Epithelial cell of esophagus (primary cell): Measurements from ENCODE around the gene RUNX2.

ENCODE experiments used
- DNase-seq: peaks from one replicate; pipeline ENCODE4 v3.0.0; 2010; ENCODE audit warnings: low read depth
- H3K4me3 ChIP-seq: 2 replicates; pipeline ENCODE4 v1.5.1; 2011; ENCODE audit warnings: mild to moderate bottlenecking, low read length, control low read depth
- TF ChIP-seq, protein P1 (sequence below): IDR thresholded peaks from 2 replicates; pipeline ENCODE4 v1.5.1; 2011; ENCODE audit warnings: low read depth, mild to moderate bottlenecking, low read length, control low read depth, inconsistent platforms; ENCODE audit not compliant: insufficient read depth; ENCODE audit errors: missing control alignments

RUNX2 gene

DNA sequence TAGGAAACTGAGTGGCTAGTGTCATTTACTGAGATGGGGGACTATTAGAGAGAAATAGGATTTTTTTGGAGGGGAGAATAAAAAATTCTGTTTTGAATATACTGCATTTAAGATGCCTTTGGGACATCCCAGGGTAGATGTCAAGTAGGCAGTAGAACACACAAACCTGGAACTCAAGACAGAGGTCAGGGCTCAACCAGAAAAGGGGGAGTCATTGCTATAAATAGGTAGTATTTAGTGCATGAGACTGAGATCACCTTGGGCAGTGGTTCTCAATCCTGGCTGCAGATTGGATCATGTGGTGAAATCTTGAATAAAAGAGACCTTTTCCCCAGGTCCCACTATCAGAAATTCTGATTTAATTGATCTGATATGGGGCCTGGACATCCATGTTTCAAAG, 160.1 kb downstream of the RUNX2 start:
- DNase-seq: no peak
- TF ChIP-seq, protein P1, sequence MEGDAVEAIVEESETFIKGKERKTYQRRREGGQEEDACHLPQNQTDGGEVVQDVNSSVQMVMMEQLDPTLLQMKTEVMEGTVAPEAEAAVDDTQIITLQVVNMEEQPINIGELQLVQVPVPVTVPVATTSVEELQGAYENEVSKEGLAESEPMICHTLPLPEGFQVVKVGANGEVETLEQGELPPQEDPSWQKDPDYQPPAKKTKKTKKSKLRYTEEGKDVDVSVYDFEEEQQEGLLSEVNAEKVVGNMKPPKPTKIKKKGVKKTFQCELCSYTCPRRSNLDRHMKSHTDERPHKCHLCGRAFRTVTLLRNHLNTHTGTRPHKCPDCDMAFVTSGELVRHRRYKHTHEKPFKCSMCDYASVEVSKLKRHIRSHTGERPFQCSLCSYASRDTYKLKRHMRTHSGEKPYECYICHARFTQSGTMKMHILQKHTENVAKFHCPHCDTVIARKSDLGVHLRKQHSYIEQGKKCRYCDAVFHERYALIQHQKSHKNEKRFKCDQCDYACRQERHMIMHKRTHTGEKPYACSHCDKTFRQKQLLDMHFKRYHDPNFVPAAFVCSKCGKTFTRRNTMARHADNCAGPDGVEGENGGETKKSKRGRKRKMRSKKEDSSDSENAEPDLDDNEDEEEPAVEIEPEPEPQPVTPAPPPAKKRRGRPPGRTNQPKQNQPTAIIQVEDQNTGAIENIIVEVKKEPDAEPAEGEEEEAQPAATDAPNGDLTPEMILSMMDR: no peak
- H3K4me3 ChIP-seq: no peak overlapping the region

DNA sequence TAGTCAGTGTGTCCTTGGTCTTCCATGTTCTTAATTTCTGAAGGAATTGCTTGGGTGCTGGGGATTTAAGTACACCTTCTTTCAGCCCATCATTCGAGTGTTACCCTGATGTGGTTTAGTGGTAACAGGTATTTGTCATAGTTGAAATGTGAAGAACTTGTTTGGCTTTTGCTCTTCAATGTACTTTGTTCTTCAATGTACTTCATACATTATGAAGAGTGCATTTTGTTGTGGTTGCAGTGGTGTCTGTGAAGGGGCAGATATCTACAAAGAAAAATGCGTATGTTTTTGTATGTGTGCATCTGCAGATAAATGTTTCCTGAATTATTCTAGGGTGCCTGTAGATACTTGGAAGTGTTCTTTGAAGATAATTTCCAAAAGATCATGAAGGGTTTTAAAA, 160.8 kb downstream of the RUNX2 start:
- H3K4me3 ChIP-seq: no peak overlapping the region
- TF ChIP-seq, protein P1: no peak

DNA sequence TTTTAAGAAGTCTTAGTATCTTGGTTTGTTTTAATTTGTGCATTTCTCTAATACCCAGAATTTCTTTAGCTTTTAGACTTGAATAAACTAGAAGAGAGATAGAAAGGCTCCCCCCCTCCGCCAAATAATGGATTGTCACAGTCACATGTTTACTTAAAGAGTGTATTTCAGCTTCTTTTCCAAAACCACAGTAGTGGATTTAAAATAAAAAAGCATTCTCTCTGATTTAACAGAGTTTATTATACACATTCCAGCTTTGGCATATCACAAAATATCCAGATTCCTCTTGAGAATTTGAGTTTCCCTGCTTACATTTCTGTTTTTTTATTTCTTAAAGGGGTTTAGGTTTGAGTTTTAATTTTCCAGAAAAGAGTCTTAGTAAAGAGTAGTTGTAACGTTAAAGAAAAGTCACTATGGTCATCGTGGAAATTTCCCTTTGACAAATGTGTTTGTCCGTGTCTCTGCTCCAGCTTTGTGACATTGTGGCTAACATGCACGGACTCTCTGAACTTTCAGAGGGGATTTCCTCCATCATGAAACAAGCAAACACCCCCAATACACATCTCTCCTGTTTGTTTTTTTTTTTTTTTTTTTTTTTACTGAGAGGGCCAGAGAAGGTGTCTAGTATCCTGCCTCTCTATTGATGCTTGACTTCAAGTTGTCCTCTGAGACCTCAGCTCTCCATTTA, 163.1 kb downstream of the RUNX2 start:
- no peak overlapping the region for H3K4me3 ChIP-seq
- no peak for DNase-seq
- TF ChIP-seq, protein P1: no peak

More for the DNA sequence above, 160.8 kb downstream of the RUNX2 start:
- no peak for DNase-seq

DNA sequence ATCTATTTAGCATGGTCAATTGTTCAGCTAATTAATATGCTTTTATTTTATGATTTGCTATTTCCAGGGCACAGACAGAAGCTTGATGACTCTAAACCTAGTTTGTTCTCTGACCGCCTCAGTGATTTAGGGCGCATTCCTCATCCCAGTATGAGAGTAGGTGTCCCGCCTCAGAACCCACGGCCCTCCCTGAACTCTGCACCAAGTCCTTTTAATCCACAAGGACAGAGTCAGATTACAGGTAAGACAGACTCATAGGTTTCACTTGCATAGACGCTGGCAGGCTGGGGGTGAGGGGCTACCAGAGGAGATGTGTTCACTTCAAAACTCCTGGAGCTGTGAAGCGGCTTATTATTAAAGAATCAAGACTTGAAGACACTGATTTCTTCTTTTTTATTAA, 163.7 kb downstream of the RUNX2 start:
- no peak overlapping the region for H3K4me3 ChIP-seq
- DNase-seq: no peak
- TF ChIP-seq, protein P1: no peak

DNA sequence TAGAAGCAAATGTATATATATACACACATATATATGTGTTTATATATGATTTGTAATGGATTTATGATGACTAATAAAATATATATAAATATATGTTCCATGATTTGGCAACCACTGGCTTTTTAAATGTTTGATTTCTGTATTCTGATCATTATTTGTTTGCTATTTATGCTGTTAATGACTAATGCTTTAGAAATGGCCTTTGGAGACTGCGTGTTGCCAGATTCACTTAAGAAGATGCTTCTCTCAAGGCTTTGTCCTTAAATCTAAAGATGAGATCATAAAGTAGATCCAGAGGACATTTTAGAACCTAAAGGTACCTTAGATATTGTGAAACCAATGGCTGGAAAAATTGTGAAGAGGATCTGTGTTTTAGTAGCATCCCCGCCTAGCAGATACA, 165.6 kb downstream of the RUNX2 start:
- H3K4me3 ChIP-seq: no peak overlapping the region
- TF ChIP-seq, protein P1: no peak
- DNase-seq: peak; percentile 9

DNA sequence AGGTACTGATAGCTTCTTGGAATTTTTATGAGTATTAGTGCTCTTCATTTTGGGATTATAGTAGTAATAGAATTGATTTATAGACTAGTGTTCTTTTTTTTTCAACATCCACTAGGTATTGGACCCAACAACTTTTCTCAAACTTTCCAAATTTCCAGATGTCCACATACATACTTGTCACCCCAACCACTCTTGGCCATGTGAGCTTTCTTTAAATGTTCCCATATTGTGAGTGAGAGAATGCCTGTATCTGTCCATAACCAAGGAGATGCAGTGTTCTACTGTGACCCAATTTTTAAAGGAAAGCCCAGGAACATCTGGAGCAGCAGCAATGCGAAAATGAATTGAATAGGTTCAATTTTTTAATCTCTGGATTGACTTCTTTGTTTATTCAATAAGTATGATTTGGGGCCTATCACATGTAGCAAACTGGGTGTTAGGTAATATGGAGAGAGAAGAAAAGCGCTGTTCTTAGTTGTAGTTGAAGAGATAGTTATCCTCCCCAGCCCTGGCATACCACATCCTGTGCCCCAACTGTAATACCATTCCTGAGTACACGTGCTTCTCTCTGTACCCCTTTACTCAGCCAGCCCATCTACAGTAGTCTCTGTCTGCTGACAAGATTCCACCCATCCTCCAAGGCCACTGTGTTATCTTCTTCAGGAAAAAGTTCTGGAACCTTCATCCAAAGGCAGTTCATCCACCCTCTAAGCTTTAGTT, 166.4 kb downstream of the RUNX2 start:
- TF ChIP-seq, protein P1: no peak
- no peak overlapping the region for H3K4me3 ChIP-seq
- DNase-seq: no peak
